ENCODE measurements around the gene GJA8. TPM values are rescaled to one million over a fixed set of nuclear protein-coding genes. Genes with fewer than 3 reads are reported as not detected.
"Not testable (repeated sequence)": the region's sequence is repeated elsewhere in the genome, so short reads cannot be mapped to it uniquely, and the experiment has no call there.

The GJA8 gene
- total RNA-seq: not detected
- long read RNA-seq: 0 reads

DNA sequence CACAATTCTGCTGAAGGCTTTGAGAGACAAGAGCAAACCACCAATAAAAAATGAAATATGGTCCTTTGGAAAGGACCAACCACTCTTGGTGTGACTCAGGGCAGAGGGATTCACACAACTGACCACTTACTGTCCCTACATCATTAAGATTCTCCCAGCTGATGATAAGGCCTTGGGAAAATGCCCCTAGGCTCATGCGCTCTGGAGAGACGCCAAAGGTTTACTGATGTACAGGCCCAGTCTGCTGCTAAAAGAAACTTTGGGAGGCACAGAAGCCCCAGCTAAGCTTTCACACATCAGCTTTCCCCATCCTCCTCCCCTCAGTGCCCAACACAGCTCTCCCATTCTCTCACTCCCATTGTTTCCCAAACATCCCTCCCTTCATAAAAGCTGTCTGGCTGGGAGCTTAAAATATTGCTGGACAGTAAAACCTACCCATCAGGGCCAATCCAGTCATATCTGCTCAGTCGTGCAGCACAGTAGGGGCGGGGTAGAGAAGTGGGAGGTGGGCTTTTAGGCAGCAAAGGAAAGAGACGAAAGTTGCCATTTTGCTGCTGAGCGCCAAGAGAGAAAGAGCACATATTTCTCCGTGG lies at the start of gene GJA8:
Gene GJA8 (plus strand): TSS at position 543 of the 593 bp plus-strand sequence. CDS start 5,161 bp downstream, outside the sequence.
- intact Hi-C loops (cut with DNase I): no loop called here

GRCh38 chr1:147853391-147853790 lies 49.2 kb upstream of the GJA8 start:
- no peak for DNase-seq (ENCODE audit: low spot score)
- intact Hi-C loops (cut with DNase I): no loop called here

More for the DNA sequence above, at the start of gene GJA8:
- DNase-seq (ENCODE audit: low spot score): no peak

GRCh38 chr1:147854989-147855388 lies 47.6 kb upstream of the GJA8 start:
- DNase-seq (ENCODE audit: low spot score); intact Hi-C loops (cut with DNase I): not testable (repeated sequence)

- intact Hi-C loops (cut with DNase I); DNase-seq (ENCODE audit: low spot score): not testable (repeated sequence)
These were observed 46.6 kb upstream of the GJA8 start for GRCh38 chr1:147855996-147856395.

DNA sequence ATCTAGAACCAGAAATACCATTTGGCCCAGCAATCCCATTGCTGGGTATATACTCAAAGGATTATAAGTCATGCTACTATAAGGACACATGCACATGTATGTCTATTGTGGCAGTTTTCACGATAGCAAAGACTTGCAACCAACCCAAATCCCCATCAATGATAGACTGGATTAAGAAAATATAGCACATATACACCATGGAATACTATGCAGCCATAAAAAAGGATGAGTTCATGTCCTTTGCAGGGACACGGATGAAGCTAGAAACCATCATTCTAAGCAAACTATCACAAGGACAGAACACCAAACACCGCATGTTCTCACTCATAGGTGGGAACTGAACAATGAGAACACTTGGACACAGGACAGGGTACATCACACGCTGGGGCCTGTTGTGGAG lies 35.4 kb upstream of the GJA8 start:
- intact Hi-C loops (cut with DNase I); DNase-seq (ENCODE audit: low spot score): not testable (repeated sequence)

DNA sequence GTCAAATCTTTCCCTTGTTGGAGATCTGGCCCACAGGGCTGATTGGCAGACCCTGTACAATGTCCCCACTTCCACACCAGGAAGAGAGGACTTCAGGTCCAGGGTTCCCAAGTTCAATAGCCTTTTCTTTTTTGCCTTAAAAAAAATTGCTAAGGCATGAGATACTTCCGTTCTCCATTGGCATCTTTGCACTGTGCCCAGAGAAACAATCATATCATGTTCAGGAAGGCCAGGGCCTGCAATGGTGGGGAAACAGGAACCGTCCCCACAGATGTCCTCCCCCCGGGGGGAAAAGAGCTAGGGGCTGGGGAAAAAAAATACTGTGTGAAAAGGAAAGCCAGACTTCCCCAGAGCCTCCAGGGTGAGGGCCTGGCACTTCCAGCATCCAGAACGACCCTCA lies 24.6 kb upstream of the GJA8 start:
- no peak for DNase-seq (ENCODE audit: low spot score)
- intact Hi-C loops (cut with DNase I): no loop called here

DNA sequence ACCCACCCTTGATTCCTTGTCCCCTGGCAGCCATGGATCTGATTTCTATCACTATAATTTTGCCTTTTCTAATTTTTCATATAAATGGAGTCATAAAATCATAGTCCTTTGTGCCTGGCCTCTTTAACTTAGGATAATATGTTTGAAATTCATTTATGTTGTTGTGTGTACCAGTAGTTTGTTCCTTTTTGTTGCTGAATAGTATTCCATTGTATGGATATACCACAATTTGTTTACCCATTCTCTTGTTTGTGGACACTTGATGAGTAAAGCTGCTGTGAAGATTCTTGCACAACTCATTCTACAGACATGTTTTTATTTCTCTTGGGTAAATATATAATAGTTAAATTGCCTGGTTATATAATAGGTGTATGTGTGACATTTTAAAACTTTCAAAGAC lies 22.7 kb upstream of the GJA8 start:
- intact Hi-C loops (cut with DNase I): no loop called here
- no peak for DNase-seq (ENCODE audit: low spot score)

DNA sequence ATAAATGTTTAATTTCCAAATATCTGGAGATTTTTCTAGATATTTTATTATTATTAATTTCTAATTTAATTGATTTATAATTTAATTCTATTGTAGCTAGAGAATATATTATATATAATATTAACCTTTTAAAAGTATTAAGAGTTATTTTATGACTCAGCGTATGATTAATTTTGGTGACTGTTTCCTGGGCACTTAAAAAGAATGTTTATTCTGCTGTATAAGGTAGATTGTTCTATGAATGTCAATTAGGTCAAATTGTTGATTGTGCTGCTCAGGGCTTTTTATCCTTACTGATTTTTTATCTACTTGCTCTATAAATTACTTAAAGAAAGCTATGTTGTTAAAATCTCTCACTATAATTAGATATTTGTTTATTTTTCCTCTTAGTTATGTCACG lies 20.1 kb upstream of the GJA8 start:
- intact Hi-C loops (cut with DNase I): no loop called here
- DNase-seq (ENCODE audit: low spot score): no peak

GRCh38 chr1:147890177-147890790 lies 12.3 kb upstream of the GJA8 start:
- intact Hi-C loops (cut with DNase I): loop anchor here (5.0 to 10.0 kb wide), 2 partner anchors 393 to 615 kb away; no protein-coding TSS in a partner anchor
- peak; percentile 85 for DNase-seq (ENCODE audit: low spot score)

GRCh38 chr1:147891088-147891487 lies 11.5 kb upstream of the GJA8 start:
- intact Hi-C loops (cut with DNase I): loop anchor here (5.0 to 10.0 kb wide), 2 partner anchors 394 to 616 kb away; no protein-coding TSS in a partner anchor
- DNase-seq (ENCODE audit: low spot score): no peak

DNA sequence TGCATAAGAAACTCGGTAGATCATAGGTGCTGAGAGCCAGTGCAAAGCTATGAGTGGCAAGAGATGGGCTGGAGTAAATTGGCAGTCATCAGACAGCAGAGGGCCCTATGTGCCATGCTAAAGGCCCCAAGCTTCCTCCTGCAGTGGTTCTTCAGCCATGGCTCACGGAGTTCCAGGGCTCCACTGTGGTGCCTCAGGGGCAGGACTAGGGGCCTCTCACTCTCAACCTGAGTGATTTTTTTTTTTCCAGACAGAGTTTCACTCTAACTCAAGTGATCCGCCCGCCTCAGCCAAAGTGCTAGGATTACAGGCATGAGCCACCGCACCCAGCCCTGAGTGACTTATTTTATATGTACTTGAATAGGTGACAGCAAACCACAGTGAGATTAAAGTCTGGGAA lies 10.4 kb upstream of the GJA8 start:
- no peak for DNase-seq (ENCODE audit: low spot score)
- intact Hi-C loops (cut with DNase I): loop anchor here (1.0 to 10.0 kb wide), 4 partner anchors 169 to 617 kb away; no protein-coding TSS in a partner anchor

DNA sequence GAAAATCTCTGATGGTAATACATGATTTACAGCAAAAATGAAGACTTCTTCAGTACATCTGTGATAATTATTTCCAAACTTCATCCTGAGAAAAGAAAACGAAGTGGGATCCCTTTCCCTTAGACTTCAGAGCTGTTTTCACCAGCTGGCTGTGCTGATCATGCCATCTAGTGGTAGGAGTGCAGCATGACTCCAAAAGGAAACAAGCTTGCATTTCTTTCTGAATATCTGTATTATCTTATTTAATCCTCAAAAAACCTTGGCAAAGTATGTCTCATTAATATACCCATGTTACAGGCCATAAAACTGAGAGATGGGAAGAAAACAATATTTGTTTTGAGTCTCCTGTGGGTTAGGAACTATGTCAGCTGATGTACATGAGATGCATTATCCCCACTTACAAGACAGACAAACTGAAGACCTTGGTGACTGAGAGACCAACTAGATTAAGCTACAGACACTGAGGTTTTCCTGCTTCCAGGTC lies 9.8 kb upstream of the GJA8 start:
- DNase-seq (ENCODE audit: low spot score): no peak
- intact Hi-C loops (cut with DNase I): loop anchor here (1.0 to 10.0 kb wide), 4 partner anchors 169 to 618 kb away; no protein-coding TSS in a partner anchor

DNA sequence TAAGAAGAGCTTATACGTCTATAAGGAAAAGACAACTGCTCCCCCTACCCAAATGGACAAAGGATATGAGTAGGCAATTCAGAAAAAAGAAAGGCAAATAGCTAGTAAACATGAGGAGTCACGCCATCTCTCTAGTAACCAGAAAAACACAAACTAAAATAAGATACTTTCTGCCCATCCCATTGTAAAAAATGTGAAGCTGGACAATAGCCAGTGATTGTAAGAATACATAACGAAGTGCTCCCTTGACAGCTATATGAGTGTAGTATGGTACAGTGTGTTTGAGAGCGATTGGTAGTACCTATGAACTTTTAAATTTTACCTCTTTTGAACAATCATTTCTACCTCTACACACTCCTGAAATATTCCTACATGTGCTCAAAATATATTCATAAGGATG lies 7.5 kb upstream of the GJA8 start:
- intact Hi-C loops (cut with DNase I): loop anchor here (10.0 kb wide), 1 partner anchor 620 kb away; no protein-coding TSS in a partner anchor
- no peak for DNase-seq (ENCODE audit: low spot score)

GRCh38 chr1:147897029-147897752 lies 5.4 kb upstream of the GJA8 start:
- DNase-seq (ENCODE audit: low spot score): no peak
- intact Hi-C loops (cut with DNase I): loop anchor here (10.0 kb wide), 1 partner anchor 622 kb away; no protein-coding TSS in a partner anchor

DNA sequence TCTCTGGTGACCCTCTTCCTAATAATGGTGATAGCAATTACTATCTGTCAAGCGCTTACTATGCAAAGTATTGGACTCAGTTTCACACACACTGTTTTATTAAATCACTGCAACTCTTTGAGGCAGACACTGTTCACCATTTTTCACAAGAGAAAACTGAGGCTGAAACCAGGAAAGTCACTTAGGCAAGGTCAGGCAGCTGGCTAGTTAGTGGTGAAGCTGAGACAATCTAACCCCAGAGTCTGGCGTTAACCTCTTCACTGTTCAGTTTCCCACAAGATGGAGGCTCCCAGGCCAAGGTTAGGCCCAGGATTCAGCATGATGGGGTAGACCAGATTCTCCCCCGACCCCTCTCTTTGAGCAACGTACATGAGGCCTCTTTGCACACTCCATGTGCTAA lies 4.8 kb upstream of the GJA8 start:
- intact Hi-C loops (cut with DNase I): loop anchor here (10.0 kb wide), 1 partner anchor 623 kb away; no protein-coding TSS in a partner anchor
- DNase-seq (ENCODE audit: low spot score): no peak

GRCh38 chr1:147904726-147905125 lies 2.1 kb downstream of the GJA8 start:
- no peak for DNase-seq (ENCODE audit: low spot score)
- intact Hi-C loops (cut with DNase I): no loop called here

DNA sequence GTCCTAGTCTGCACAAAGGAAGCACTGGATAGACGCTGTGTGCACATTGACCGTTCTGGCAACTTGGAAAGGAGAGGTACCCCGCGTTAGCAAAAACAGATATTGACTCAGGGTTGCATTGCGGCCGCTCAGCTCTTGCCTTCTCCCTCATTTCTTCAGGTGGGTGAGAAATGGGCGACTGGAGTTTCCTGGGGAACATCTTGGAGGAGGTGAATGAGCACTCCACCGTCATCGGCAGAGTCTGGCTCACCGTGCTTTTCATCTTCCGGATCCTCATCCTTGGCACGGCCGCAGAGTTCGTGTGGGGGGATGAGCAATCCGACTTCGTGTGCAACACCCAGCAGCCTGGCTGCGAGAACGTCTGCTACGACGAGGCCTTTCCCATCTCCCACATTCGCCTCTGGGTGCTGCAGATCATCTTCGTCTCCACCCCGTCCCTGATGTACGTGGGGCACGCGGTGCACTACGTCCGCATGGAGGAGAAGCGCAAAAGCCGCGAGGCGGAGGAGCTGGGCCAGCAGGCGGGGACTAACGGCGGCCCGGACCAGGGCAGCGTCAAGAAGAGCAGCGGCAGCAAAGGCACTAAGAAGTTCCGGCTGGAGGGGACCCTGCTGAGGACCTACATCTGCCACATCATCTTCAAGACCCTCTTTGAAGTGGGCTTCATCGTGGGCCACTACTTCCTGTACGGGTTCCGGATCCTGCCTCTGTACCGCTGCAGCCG lies 5.4 kb downstream of the GJA8 start:
- intact Hi-C loops (cut with DNase I): no loop called here
- no peak for DNase-seq (ENCODE audit: low spot score)

- intact Hi-C loops (cut with DNase I): no loop called here
- DNase-seq (ENCODE audit: low spot score): no peak
These were observed 10.0 kb downstream of the GJA8 start for GRCh38 chr1:147912553-147912952.

GRCh38 chr1:147913362-147913942 lies 10.9 kb downstream of the GJA8 start:
- intact Hi-C loops (cut with DNase I): no loop called here
- DNase-seq (ENCODE audit: low spot score): no peak
